ENCODE data around the gene ZFYVE1. TPM values are rescaled to one million over a fixed set of nuclear protein-coding genes. Genes with fewer than 3 reads are reported as not detected.
"Not testable (repeated sequence)": the region's sequence is repeated elsewhere in the genome, so short reads cannot be mapped to it uniquely, and the experiment has no call there.

The ZFYVE1 gene
- total RNA-seq, 1 experiment from 2014 or later, result 13.0 TPM

DNA sequence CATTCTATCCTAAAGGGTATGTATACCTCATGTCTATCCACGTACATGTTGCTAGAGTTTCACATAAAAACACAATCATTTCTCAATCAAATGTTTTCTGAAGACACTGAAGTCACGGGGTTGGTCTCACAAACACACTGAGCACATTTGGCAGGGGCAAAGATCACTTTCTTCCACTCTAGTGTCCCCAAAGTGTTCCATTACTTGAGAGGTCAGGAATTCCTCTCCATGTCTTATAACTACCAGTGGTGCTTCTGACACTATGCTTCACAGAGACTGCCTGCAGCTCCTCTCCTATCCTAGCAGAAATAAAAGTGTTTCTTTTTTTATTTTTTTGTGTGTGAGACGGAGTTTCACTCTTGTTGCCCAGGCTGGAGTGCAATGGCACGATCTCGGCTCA lies 19.1 kb downstream of the ZFYVE1 start:
- no peak overlapping the region for H3K9ac ChIP-seq (ENCODE audit: low read length)

DNA sequence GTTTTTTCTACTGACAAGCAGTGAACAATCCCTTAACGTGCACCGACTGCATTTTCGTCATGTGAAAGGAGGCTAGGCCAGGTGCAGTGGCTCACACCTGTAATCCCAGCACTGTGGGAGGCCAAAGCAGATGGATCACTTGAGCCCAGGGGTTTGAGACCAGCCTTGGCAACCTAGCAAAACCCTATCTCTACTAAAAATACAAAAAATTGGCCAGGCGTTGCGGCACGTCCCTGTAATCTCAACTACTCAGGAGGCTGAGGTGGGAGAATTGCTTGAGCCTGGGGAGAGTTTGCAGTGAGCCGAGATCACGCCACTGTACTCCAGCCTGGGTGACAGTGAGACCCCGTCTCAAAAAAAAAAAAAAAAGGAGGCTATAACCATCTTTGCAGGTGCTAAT lies 22.3 kb downstream of the ZFYVE1 start:
- H3K36me3 ChIP-seq (ENCODE audit: low read depth, low read length); intact Hi-C loops (cut with micrococcal nuclease); BruUV-seq (replicated peaks); H3F3A ChIP-seq (ENCODE audit: low read length, unreplicated experiment); H3K4me2 ChIP-seq (ENCODE audit: low read length); DNase-seq; H3K4me3 ChIP-seq (ENCODE audit: low read length); H3K9me2 ChIP-seq (replicated peaks; ENCODE audit: low read length); ATAC-seq; H3K9me3 ChIP-seq (ENCODE audit: low read length); POLR2A ChIA-PET (ENCODE audit: unreplicated experiment); H3K27ac ChIP-seq (ENCODE audit: low read length); H3K79me2 ChIP-seq (ENCODE audit: low read length); H3K4me1 ChIP-seq (ENCODE audit: insufficient read depth, low read length); CTCF ChIA-PET; H4K20me1 ChIP-seq (ENCODE audit: low read length); H3K27me3 ChIP-seq (ENCODE audit: low read length); H2AFZ ChIP-seq (ENCODE audit: low read length); H3K9ac ChIP-seq (ENCODE audit: low read length): not testable (repeated sequence)

More for the DNA sequence above, 19.1 kb downstream of the ZFYVE1 start:
- Histone ChIP-seq H3K4me2 (ENCODE audit: low read length) (no peak overlapping the region), H3K27ac (ENCODE audit: low read length) (no peak overlapping the region), H3K9me2 (replicated peaks; ENCODE audit: low read length) (no peaks in the 10 kb centered on the region), H3K27me3 (ENCODE audit: low read length) (no peaks in the 10 kb centered on the region), H3K36me3 (ENCODE audit: low read depth, low read length) (no peaks in the 10 kb centered on the region), H2AFZ (ENCODE audit: low read length) (no peak overlapping the region), H3K4me1 (ENCODE audit: insufficient read depth, low read length) (no peaks in the 10 kb centered on the region), H3K79me2 (ENCODE audit: low read length) (no peaks in the 10 kb centered on the region), H3K9me3 (ENCODE audit: low read length) (no peaks in the 10 kb centered on the region), H3F3A (ENCODE audit: low read length, unreplicated experiment) (no peaks in the 10 kb centered on the region), H4K20me1 (ENCODE audit: low read length) (no peaks in the 10 kb centered on the region), H3K4me3 (ENCODE audit: low read length) (no peak overlapping the region)
- CTCF ChIA-PET, result no interaction called here
- TF ChIP-seq CTCF (conservative IDR thresholded peaks at IDR 0.05; ENCODE audit: low read depth, low read length) (no peak), EZH2phosphoT487 (IDR thresholded peaks at IDR 0.05; ENCODE audit: borderline replicate concordance, low read length) (no peak), EZH2 (IDR thresholded peaks at IDR 0.05; ENCODE audit: low read length, unreplicated experiment) (no peak)
- no TSS peak for BruUV-seq (replicated peaks)
- intact Hi-C loops (cut with micrococcal nuclease), result no loop called here
- POLR2A ChIA-PET (ENCODE audit: unreplicated experiment), result interaction anchor here (0.6 kb wide), 1 partner anchor 561 kb away, joined by 3 read pairs; the partner anchor contains the start of gene ACOT2
- DNase-seq (no peak), ATAC-seq (no peak)

DNA sequence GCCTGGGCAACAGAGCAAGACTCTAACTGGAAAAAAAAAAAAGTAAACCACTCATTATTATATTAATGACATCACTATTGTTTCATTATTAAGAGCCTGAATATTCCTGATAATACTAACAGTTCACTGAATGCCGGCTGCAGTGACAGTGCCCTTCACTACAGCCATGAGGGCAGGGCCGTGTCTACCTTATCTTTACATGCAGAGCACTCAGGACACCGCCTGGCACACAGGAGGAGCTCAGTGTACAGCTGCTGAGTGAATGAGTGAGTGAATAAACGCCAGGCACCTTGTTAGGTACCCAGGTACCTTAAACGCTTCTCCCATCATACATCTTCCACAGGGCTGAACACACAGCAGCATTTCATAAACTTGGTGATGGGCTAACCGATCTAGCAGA lies 23.2 kb downstream of the ZFYVE1 start:
- Histone ChIP-seq H3K9ac (ENCODE audit: low read length) (no peak overlapping the region), H3K4me1 (ENCODE audit: insufficient read depth, low read length) (no peaks in the 10 kb centered on the region), H3K9me3 (ENCODE audit: low read length) (no peaks in the 10 kb centered on the region), H3F3A (ENCODE audit: low read length, unreplicated experiment) (no peaks in the 10 kb centered on the region), H3K4me2 (ENCODE audit: low read length) (no peak overlapping the region), H4K20me1 (ENCODE audit: low read length) (no peaks in the 10 kb centered on the region), H3K36me3 (ENCODE audit: low read depth, low read length) (no peaks in the 10 kb centered on the region), H3K4me3 (ENCODE audit: low read length) (no peak overlapping the region), H3K79me2 (ENCODE audit: low read length) (0 out of 2 replicates have a peak, but pooled peaks cover 4% of the 10 kb centered on the region), H3K27me3 (ENCODE audit: low read length) (no peaks in the 10 kb centered on the region), H3K27ac (ENCODE audit: low read length) (no peak overlapping the region), H3K9me2 (replicated peaks; ENCODE audit: low read length) (no peaks in the 10 kb centered on the region), H2AFZ (ENCODE audit: low read length) (no peak overlapping the region)
- CTCF ChIA-PET, result no interaction called here
- no TSS peak for BruUV-seq (replicated peaks)
- ATAC-seq (no peak), DNase-seq (no peak)
- TF ChIP-seq EZH2phosphoT487 (IDR thresholded peaks at IDR 0.05; ENCODE audit: borderline replicate concordance, low read length), result no peak
- TF ChIP-seq CTCF (conservative IDR thresholded peaks at IDR 0.05; ENCODE audit: low read depth, low read length), result no peak
- no peak for TF ChIP-seq EZH2 (IDR thresholded peaks at IDR 0.05; ENCODE audit: low read length, unreplicated experiment)
- POLR2A ChIA-PET (ENCODE audit: unreplicated experiment), result no interaction called here
- intact Hi-C loops (cut with micrococcal nuclease), result no loop called here
